Raji (cell line): ENCODE data around the gene PGAP6.

Experiments used
- POLR2A ChIP-seq: IDR thresholded peaks from 2 replicates; pipeline ENCODE4 v1.6.1; 2011; ENCODE audit warnings: low read depth, low read length, control low read depth; ENCODE audit not compliant: insufficient read depth

PGAP6 gene

DNA sequence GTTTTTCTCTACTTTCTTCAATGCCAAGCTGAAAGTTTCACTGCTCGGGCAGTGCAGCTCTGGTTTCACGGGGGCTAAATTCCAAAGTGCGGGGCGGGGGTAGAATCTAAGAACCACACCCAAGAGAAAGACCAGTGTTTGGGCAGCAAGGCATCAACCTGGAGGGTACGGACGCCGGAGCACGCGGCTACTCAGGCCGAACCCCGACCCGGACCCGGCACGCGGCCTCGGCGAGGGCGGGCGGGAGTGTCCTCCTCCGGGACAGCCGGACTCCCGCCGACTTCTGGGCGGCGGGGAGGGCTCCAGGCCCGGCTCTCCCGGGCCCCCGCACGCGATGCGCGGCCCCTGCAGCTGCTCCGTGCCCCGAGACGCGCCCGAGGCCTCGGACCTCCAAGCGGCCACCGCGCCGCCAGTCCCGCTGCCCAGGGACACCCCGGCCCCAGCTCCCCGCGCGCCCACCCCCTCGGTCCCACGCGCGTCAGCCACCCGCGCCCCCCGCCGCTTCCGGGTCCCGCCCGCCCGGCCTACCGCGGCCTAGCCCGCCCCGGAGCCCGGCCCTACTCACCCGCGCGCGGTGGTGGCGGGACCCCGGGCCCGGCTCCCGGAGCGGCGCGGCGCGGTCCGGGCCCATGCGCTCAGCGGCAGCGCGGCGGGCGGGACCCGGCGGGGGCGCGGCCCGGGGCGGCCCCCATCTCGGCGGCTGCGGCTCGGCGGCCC lies 29.8 kb downstream of the PGAP6 start:
- no peak for TF ChIP-seq POLR2A

DNA sequence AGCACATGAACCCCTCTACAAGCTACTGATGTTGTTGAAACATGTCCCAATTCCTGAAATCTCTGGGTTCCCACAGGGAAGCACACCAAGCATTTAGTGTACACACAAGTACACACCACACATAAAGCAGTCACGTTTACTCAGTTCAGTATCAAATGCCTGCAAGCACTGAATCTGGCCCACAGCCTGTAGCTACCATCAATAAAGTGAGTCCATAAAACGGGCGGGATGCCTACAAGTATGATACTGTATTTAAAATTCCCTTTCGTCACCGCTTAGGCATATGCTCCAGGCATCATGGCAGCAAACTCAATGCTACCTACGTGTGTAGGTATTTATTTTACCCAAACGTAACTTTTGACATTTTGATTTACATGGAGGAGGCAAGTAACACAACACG lies 31.6 kb downstream of the PGAP6 start:
- no peak for TF ChIP-seq POLR2A

GRCh38 chr16:349211-349610 lies 32.6 kb downstream of the PGAP6 start:
- no peak for TF ChIP-seq POLR2A

GRCh38 chr16:347203-347602 lies 34.6 kb downstream of the PGAP6 start:
- TF ChIP-seq POLR2A, result no peak

DNA sequence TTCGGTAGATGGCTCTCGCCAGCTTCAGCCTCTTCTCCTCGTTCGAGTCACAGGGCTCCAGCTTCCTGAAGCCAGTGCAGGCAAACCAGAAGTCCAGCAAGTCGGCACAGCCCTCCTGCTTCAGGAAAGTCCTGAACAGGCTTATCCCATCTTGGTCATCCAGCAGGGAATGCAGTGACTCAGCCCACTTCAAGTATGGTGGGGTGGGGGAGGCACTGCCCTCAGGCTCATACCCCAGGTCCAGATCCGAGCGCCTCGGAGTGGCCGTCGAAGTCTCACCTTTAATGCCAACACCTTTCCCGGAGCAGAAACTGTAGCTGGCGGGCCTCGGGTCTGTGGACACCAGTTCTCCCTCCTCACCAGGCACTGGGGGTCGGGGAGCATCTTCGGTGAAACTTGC lies 35.2 kb downstream of the PGAP6 start:
- TF ChIP-seq POLR2A, result no peak

DNA sequence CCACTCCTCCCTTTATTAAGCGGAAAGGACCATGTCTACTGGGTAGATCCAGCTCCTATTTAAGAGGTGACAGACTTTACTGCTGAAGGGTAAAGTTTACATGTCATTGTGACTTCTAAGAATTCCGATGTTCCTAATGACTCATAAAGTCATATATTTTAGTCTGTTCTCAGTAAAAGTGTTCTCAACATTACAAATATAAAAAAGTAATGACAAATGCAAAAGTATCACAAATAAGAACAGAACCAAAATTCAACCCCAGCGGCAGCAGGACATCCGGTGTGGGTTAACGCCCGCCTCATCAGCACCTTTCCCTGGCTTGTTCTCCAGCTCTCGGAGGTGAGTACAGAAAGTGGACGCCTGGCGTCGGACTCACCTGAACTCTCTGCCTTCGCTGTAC lies 36.0 kb downstream of the PGAP6 start:
- no peak for TF ChIP-seq POLR2A

DNA sequence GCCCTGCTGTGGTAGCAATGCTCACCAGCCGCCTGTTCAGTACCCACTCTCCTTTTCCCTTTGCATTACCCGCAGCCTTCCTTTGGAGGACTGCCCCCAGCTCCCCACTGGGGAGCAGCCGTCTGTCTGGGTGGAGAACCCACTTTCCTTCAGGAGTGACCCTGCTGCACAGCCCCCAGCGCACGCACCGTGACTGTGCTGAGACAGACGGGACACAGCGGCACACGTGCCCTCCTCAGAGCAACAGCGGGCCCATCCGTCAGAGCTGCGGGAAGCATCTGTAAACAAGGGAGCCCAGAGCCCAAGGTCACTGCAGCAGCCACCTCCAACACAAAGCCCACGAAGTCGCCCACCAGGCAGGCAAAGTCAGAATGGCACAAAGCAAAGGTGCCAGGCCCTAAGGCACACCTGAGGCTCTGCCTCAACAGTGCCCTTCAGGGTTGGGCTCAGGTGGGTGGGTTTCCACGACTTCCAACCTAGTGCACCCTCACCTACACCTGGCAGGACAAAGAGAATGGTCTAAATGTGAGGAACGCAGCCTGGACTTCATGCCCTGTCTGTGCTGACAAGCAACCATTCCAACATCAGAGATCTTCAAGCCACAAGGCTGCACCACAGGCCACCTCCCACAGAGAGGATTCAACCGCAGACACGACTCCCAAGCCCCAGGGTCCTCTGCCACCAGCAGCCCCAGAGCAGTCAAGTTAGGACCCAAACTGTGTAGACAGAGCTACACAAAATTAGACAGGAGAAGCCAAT lies 39.1 kb downstream of the PGAP6 start:
- TF ChIP-seq POLR2A, result no peak

- TF ChIP-seq POLR2A, result 0 out of 2 replicates have a peak, but pooled peaks have one; percentile 15
Observed at GRCh38 chr16:341974-342336, 39.8 kb downstream of the PGAP6 start.

GRCh38 chr16:340370-341091 lies 41.2 kb downstream of the PGAP6 start:
- no peak for TF ChIP-seq POLR2A

GRCh38 chr16:339680-340079 lies 42.1 kb downstream of the PGAP6 start:
- no peak for TF ChIP-seq POLR2A

DNA sequence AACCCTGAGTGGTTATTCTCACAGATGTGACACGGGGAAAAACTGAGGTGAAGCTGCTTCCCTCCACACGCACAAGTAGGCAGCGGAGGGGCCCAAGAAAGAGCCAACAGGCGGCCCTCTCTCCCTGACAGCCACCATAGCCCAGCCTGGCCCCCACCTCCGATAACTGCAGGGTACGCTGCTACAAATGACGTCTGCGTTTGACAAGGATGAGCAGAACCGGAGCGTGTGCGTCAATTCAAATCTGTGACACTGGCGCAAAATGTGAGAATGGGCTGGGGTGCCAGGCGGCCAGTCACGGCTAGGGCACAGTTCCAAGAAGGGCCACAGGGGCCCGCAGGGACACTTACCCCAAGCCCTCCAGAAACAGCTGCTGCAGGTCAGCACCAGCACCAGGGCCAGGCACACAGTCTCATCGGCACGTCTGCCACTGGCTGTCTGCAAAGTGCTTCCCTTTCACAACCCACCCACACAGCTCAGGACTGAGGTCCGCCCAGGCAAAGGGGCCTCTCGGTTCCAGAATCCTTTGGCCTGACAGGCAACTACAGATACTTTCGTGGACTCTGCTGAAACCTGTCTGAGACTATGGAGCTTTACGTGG lies 43.7 kb downstream of the PGAP6 start:
- TF ChIP-seq POLR2A, result no peak

GRCh38 chr16:337437-337836 lies 44.3 kb downstream of the PGAP6 start:
- no peak for TF ChIP-seq POLR2A

- no peak for TF ChIP-seq POLR2A
Observed at GRCh38 chr16:336269-336668, 45.5 kb downstream of the PGAP6 start.

GRCh38 chr16:333406-334094 lies 48.2 kb downstream of the PGAP6 start:
- TF ChIP-seq POLR2A, result no peak

- no peak for TF ChIP-seq POLR2A
Observed at GRCh38 chr16:330741-331140, 51.0 kb downstream of the PGAP6 start.
